Measurements from ENCODE around the gene NDUFS2.

NDUFS2 gene

DNA sequence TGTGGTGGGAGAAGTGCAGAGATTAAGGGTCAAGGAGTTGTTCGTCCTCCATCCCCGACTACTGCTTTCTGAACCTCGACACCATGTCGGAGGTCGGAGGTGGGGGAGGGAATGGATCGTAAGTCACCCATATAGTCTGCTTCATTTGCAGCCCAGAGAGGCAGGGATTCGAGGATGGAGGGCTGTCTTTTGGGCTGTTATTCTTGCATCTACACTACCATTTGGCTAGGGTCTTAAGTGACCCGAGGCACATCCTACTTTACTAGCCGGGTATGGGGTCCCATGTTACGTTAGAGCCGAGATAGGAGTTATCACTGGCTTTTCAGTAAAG, 42.3 kb upstream of the NDUFS2 start:
- H3K27ac ChIP-seq, result peak overlapping the region; percentile 80 to 88
- TF ChIP-seq CTCF (IDR thresholded peaks at IDR 0.05), result no peak
- peak overlapping the region; percentile 93 for H3K4me3 ChIP-seq
- DNase-seq (ENCODE audit: low spot score), result no peak

DNA sequence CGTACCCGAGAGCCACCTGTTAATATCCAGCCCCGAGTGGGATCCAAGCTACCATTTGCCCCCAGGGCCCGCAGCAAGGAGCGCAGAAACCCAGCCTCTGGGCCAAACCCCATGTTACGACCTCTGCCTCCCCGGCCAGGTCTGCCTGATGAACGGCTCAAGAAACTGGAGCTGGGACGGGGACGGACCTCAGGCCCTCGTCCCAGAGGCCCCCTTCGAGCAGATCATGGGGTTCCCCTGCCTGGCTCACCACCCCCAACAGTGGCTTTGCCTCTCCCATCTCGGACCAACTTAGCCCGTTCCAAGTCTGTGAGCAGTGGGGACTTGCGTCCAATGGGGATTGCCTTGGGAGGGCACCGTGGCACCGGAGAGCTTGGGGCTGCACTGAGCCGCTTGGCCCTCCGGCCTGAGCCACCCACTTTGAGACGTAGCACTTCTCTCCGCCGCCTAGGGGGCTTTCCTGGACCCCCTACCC, 41.5 kb upstream of the NDUFS2 start:
- peak overlapping the region in 1 of 2 donors; percentile 88 for H3K27ac ChIP-seq
- no peak for DNase-seq (ENCODE audit: low spot score)
- no peak overlapping the region for H3K4me3 ChIP-seq
- no peak for TF ChIP-seq CTCF (IDR thresholded peaks at IDR 0.05)

DNA sequence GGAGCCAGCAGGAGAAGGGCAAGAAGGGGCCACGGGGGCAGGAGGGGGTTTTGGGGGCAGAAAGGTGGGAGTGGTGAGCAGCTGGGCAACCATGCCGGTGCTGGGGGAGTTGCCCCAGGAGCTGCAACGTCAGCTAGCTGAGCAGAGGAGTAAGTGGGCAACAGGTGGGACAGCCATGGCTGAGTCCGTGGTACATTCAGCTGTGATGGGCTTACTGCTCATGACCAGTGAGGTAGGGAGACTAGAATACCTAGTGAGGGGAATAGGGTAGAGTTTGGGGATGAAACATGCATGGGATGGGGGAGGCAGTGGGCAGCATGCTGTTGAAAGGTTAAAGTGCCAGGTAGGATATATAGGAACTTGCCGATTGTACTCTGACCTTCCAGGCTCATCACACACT, 40.5 kb upstream of the NDUFS2 start:
- Histone ChIP-seq H3K4me3 (no peak overlapping the region), H3K27ac (no peak overlapping the region)
- TF ChIP-seq CTCF (IDR thresholded peaks at IDR 0.05), result no peak
- DNase-seq (ENCODE audit: low spot score), result no peak

GRCh38 chr1:161162052-161162451, 40.1 kb upstream of the NDUFS2 start:
- no peak for TF ChIP-seq CTCF (IDR thresholded peaks at IDR 0.05)
- Histone ChIP-seq H3K27ac (no peak overlapping the region), H3K4me3 (no peak overlapping the region)
- DNase-seq (ENCODE audit: low spot score), result no peak

DNA sequence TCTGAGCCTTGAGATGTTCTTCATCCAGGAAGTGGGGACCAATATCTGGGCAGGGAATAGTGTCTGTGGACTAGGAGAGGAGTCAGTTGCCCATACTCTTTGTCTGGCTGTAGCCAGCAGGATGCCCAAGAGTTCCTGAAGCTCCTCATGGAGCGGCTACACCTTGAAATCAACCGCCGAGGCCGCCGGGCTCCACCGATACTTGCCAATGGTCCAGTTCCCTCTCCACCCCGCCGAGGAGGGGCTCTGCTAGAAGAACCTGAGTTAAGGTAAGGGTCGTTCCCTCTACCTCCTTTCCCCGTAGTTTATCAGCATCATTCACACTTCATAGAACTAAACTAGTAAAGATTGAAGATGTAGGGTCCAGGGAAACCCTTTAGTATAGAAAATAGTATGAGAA, 39.4 kb upstream of the NDUFS2 start:
- TF ChIP-seq CTCF (IDR thresholded peaks at IDR 0.05), result no peak
- Histone ChIP-seq H3K4me3 (no peak overlapping the region), H3K27ac (no peak overlapping the region)
- DNase-seq (ENCODE audit: low spot score), result no peak

GRCh38 chr1:161163793-161164192, 38.4 kb upstream of the NDUFS2 start:
- no peak for TF ChIP-seq CTCF (IDR thresholded peaks at IDR 0.05)
- no peak overlapping the region for H3K27ac ChIP-seq

GRCh38 chr1:161164901-161165610, 37.1 kb upstream of the NDUFS2 start:
- H3K4me3 ChIP-seq, result peak overlapping the region; percentile 82
- DNase-seq (ENCODE audit: low spot score), result peak; percentile 73
- TF ChIP-seq CTCF (IDR thresholded peaks at IDR 0.05), result no peak
- peak overlapping the region; percentile 76 to 92 for H3K27ac ChIP-seq

More at GRCh38 chr1:161163793-161164192, 38.4 kb upstream of the NDUFS2 start:
- no peak overlapping the region for H3K4me3 ChIP-seq
- no peak for DNase-seq (ENCODE audit: low spot score)
